GM12878 (cell line): ENCODE results near the gene LTC4S.

ENCODE experiments used
- ELK1 ChIP-seq: IDR thresholded peaks from 2 replicates; pipeline ENCODE4 v1.6.1; 2012; ENCODE audit warnings: low read depth, low read length, improper control_type of control experiment
- EZH2 ChIP-seq: IDR thresholded peaks from 2 replicates; pipeline ENCODE4 v1.6.1; 2012; ENCODE audit warnings: low read depth, mild to moderate bottlenecking, control low read depth, inconsistent platforms, low read length, borderline replicate concordance; ENCODE audit not compliant: control insufficient read depth
- TAF1 ChIP-seq: IDR thresholded peaks from 2 replicates; pipeline ENCODE4 v1.6.1; 2011; ENCODE audit warnings: mild to moderate bottlenecking, low read depth, low read length, borderline replicate concordance
- TF ChIP-seq, protein P1 (sequence below): IDR thresholded peaks from 2 replicates; pipeline ENCODE4 v1.6.1; 2012; ENCODE audit warnings: improper control_type of control experiment, low read depth, low read length; ENCODE audit not compliant: insufficient replicate concordance
- TF ChIP-seq, protein P2 (sequence below), 3 experiments: IDR thresholded peaks in 2 of 3; conservative IDR thresholded peaks in 1 of 3; 2 replicates each; pipeline ENCODE4 v1.5.1; 2011; ENCODE audit warnings: low read depth in 3 of 3, low read length in 3 of 3, mild to moderate bottlenecking in 3 of 3, control low read depth in 2 of 3, moderate library complexity in 2 of 3, inconsistent platforms in 1 of 3, mixed read lengths in 1 of 3; ENCODE audit not compliant: control insufficient read depth in 2 of 3, insufficient read depth in 1 of 3; ENCODE audit errors: extremely low read depth in 1 of 3
- TF ChIP-seq, protein P3 (sequence below): fragments of 450-650 bp; IDR thresholded peaks from 2 replicates; pipeline ENCODE4 v1.6.1; 2016; ENCODE audit warnings: mild to moderate bottlenecking

GRCh38 chr5:179827680-179828079 lies 33.9 kb downstream of the LTC4S start:
- TF ChIP-seq, protein P1, sequence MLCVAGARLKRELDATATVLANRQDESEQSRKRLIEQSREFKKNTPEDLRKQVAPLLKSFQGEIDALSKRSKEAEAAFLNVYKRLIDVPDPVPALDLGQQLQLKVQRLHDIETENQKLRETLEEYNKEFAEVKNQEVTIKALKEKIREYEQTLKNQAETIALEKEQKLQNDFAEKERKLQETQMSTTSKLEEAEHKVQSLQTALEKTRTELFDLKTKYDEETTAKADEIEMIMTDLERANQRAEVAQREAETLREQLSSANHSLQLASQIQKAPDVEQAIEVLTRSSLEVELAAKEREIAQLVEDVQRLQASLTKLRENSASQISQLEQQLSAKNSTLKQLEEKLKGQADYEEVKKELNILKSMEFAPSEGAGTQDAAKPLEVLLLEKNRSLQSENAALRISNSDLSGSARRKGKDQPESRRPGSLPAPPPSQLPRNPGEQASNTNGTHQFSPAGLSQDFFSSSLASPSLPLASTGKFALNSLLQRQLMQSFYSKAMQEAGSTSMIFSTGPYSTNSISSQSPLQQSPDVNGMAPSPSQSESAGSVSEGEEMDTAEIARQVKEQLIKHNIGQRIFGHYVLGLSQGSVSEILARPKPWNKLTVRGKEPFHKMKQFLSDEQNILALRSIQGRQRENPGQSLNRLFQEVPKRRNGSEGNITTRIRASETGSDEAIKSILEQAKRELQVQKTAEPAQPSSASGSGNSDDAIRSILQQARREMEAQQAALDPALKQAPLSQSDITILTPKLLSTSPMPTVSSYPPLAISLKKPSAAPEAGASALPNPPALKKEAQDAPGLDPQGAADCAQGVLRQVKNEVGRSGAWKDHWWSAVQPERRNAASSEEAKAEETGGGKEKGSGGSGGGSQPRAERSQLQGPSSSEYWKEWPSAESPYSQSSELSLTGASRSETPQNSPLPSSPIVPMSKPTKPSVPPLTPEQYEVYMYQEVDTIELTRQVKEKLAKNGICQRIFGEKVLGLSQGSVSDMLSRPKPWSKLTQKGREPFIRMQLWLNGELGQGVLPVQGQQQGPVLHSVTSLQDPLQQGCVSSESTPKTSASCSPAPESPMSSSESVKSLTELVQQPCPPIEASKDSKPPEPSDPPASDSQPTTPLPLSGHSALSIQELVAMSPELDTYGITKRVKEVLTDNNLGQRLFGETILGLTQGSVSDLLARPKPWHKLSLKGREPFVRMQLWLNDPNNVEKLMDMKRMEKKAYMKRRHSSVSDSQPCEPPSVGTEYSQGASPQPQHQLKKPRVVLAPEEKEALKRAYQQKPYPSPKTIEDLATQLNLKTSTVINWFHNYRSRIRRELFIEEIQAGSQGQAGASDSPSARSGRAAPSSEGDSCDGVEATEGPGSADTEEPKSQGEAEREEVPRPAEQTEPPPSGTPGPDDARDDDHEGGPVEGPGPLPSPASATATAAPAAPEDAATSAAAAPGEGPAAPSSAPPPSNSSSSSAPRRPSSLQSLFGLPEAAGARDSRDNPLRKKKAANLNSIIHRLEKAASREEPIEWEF, result no peak
- TF ChIP-seq EZH2 (no peak), ELK1 (no peak), TAF1 (no peak)
- TF ChIP-seq, protein P2, sequence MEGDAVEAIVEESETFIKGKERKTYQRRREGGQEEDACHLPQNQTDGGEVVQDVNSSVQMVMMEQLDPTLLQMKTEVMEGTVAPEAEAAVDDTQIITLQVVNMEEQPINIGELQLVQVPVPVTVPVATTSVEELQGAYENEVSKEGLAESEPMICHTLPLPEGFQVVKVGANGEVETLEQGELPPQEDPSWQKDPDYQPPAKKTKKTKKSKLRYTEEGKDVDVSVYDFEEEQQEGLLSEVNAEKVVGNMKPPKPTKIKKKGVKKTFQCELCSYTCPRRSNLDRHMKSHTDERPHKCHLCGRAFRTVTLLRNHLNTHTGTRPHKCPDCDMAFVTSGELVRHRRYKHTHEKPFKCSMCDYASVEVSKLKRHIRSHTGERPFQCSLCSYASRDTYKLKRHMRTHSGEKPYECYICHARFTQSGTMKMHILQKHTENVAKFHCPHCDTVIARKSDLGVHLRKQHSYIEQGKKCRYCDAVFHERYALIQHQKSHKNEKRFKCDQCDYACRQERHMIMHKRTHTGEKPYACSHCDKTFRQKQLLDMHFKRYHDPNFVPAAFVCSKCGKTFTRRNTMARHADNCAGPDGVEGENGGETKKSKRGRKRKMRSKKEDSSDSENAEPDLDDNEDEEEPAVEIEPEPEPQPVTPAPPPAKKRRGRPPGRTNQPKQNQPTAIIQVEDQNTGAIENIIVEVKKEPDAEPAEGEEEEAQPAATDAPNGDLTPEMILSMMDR (IDR thresholded peaks at IDR 0.05 in 2 of 3, conservative IDR thresholded peaks at IDR 0.05 in 1 of 3; ENCODE audit: control insufficient read depth in 2 of 3, extremely low read depth in 1 of 3, insufficient read depth in 1 of 3, low read depth in 3 of 3, low read length in 3 of 3), result peak in 1 of 3 experiments; percentile 14; a peak in 2 of 6 replicates
- TF ChIP-seq, protein P3, sequence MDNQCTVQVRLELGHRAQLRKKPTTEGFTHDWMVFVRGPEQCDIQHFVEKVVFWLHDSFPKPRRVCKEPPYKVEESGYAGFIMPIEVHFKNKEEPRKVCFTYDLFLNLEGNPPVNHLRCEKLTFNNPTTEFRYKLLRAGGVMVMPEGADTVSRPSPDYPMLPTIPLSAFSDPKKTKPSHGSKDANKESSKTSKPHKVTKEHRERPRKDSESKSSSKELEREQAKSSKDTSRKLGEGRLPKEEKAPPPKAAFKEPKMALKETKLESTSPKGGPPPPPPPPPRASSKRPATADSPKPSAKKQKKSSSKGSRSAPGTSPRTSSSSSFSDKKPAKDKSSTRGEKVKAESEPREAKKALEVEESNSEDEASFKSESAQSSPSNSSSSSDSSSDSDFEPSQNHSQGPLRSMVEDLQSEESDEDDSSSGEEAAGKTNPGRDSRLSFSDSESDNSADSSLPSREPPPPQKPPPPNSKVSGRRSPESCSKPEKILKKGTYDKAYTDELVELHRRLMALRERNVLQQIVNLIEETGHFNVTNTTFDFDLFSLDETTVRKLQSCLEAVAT, result no peak
